Esophagus muscularis mucosa (tissue), 4 donors: ENCODE data around the gene ST3GAL6. TPM values are rescaled to one million over a fixed set of nuclear protein-coding genes. Genes with fewer than 3 reads are reported as not detected.

Source experiments
- DNase-seq: peaks from one replicate; pipeline ENCODE4 v3.0.0-alpha.2; 2017; ENCODE audit errors: extremely low spot score
- H3K27ac ChIP-seq, 4 donors: fragments of 200-600 bp; sonication (generic); replicated peaks in 1 of 4; 1 replicate in 3 of 4; 2 replicates in 1 of 4; pipeline ENCODE4 v1.5.1; 2016 to 2019; ENCODE audit warnings: mild to moderate bottlenecking in 1 of 4
- H3K27me3 ChIP-seq, 4 donors: fragments of 200-600 bp; sonication (generic); one replicate each; pipeline versions ENCODE4 v1.5.1 to v1.6.0; 2016 to 2019
- H3K36me3 ChIP-seq, 4 donors: fragments of 200-600 bp; sonication (generic); one replicate each; pipeline ENCODE4 v1.5.1; 2016 to 2019
- H3K4me1 ChIP-seq, 4 donors: fragments of 200-600 bp; sonication (generic); one replicate each; pipeline ENCODE4 v1.5.1; 2016 to 2019
- H3K4me3 ChIP-seq, 4 donors: fragments of 200-600 bp; sonication (generic); 1 replicate in 2 of 4; 2 replicates in 2 of 4; pipeline ENCODE4 v1.5.1; 2016 to 2019; ENCODE audit warnings: mild to moderate bottlenecking in 4 of 4, moderate library complexity in 1 of 4
- H3K9me3 ChIP-seq, 4 donors: fragments of 200-600 bp; sonication (generic); 1 replicate in 3 of 4; 2 replicates in 1 of 4; pipeline ENCODE4 v1.5.1; 2016 to 2019
- CTCF ChIP-seq, 3 experiments: fragments of 200-600 bp in 2 of 3; fragments of 450-650 bp in 1 of 3; sonication (generic) in 2 of 3; IDR thresholded peaks; one replicate each; pipeline ENCODE4 v1.5.1; 2017 to 2019; ENCODE audit warnings: antibody characterized with exemption in 3 of 3, mild to moderate bottlenecking in 2 of 3, moderate library complexity in 1 of 3
- EP300 ChIP-seq: sonication (generic); formaldehyde crosslinking; IDR thresholded peaks from one replicate; pipeline ENCODE4 v1.6.1; 2017; ENCODE audit warnings: antibody characterized with exemption
- POLR2A ChIP-seq: fragments of 450-650 bp; IDR thresholded peaks from one replicate; pipeline ENCODE4 v1.6.1; 2017; ENCODE audit warnings: antibody characterized with exemption, moderate library complexity, mild to moderate bottlenecking, low read depth
- POLR2AphosphoS5 ChIP-seq, 2 donors: sonication (generic); formaldehyde crosslinking; IDR thresholded peaks; one replicate each; pipeline ENCODE4 v1.6.1; 2017; ENCODE audit warnings: antibody characterized with exemption in 2 of 2
- WGBS: methylation state at CpG from one replicate; pipeline ENCODE4 v1.1.5; 2018; 5-methylcytosine and 5-hydroxymethylcytosine counted together
- intact Hi-C: fragments of 100-400 bp; cut with DNase I; formaldehyde crosslinking; loops from one replicate; pipeline ENCODE4 v1.15.1; 2023
- total RNA-seq, 4 donors: library from RNA; depleted of rRNA; stranded (reverse); fragments of >200 nt; gene quantifications; one replicate each; pipeline versions ENCODE4 v1.1.0 to v1.2.1, GENCODE V29; 2016

The ST3GAL6 gene
- total RNA-seq, 4 donors from 2014 or later = 3.3 to 10.8 (median 4.6) TPM

- WGBS = 94% methylated on average over 2 of the region's 2 CpGs
- intact Hi-C loops = loop anchor here (10.0 kb wide), 1 partner anchor 140 kb away; the partner anchor contains the start of gene CPOX
- no peak for DNase-seq
- TF ChIP-seq CTCF (IDR thresholded peaks at IDR 0.05) = no peak
- TF ChIP-seq EP300 = no peak
- TF ChIP-seq POLR2AphosphoS5 (IDR thresholded peaks at IDR 0.05) = no peak
- no peak for TF ChIP-seq POLR2A
- H3K36me3 ChIP-seq = no peaks in the 10 kb centered on the region
- no peaks in the 10 kb centered on the region for H3K9me3 ChIP-seq
- H3K4me3 ChIP-seq = no peak overlapping the region
- no peak overlapping the region for H3K27ac ChIP-seq
- peaks cover 17 to 33% (median 25%) of the 10 kb centered on the region in 4 donors for H3K4me1 ChIP-seq
- H3K27me3 ChIP-seq = no peaks in the 10 kb centered on the region
These were observed 27.8 kb upstream of the ST3GAL6 start for GRCh38 chr3:98735296-98735695.

- no peak for TF ChIP-seq EP300
- TF ChIP-seq POLR2A = no peak
- no peak for TF ChIP-seq CTCF (IDR thresholded peaks at IDR 0.05)
- no peak for TF ChIP-seq POLR2AphosphoS5 (IDR thresholded peaks at IDR 0.05)
- no peak for DNase-seq
These were observed 27.3 kb upstream of the ST3GAL6 start for GRCh38 chr3:98735761-98736269.

GRCh38 chr3:98737301-98737700 is 25.8 kb upstream of the ST3GAL6 start:
- H3K9me3 ChIP-seq = no peaks in the 10 kb centered on the region
- no peak overlapping the region for H3K4me3 ChIP-seq
- intact Hi-C loops = loop anchor here (10.0 kb wide), 1 partner anchor 142 kb away; the partner anchor contains the start of gene CPOX
- H3K36me3 ChIP-seq = no peaks in the 10 kb centered on the region
- no peaks in the 10 kb centered on the region for H3K27me3 ChIP-seq
- TF ChIP-seq EP300 (no peak), POLR2A (no peak), CTCF (IDR thresholded peaks at IDR 0.05) (no peak), POLR2AphosphoS5 (IDR thresholded peaks at IDR 0.05) (no peak)
- WGBS = 97% methylated on average over 5 of the region's 5 CpGs
- no peak for DNase-seq
- H3K27ac ChIP-seq = no peak overlapping the region
- H3K4me1 ChIP-seq = peaks cover 11 to 26% (median 22%) of the 10 kb centered on the region in 4 donors

More at GRCh38 chr3:98735761-98736269, 27.3 kb upstream of the ST3GAL6 start:
- no peaks in the 10 kb centered on the region for H3K27me3 ChIP-seq
- intact Hi-C loops = loop anchor here (10.0 kb wide), 1 partner anchor 141 kb away; the partner anchor contains the start of gene CPOX
- no peak overlapping the region for H3K27ac ChIP-seq
- peaks cover 17 to 33% (median 25%) of the 10 kb centered on the region in 4 donors for H3K4me1 ChIP-seq
- H3K9me3 ChIP-seq = no peaks in the 10 kb centered on the region
- no peak overlapping the region for H3K4me3 ChIP-seq
- H3K36me3 ChIP-seq = no peaks in the 10 kb centered on the region
- WGBS = 76% methylated on average over 1 of the region's 1 CpG

- Histone ChIP-seq H3K4me1 (peaks cover under 1 to 22% (median 9%) of the 10 kb centered on the region in 4 donors), H3K27me3 (no peaks in the 10 kb centered on the region), H3K27ac (no peak overlapping the region), H3K36me3 (no peaks in the 10 kb centered on the region), H3K9me3 (no peaks in the 10 kb centered on the region), H3K4me3 (no peak overlapping the region)
- no peak for TF ChIP-seq POLR2A
- TF ChIP-seq EP300 = no peak
- no peak for TF ChIP-seq POLR2AphosphoS5 (IDR thresholded peaks at IDR 0.05)
- TF ChIP-seq CTCF (IDR thresholded peaks at IDR 0.05) = no peak
- DNase-seq = no peak
- intact Hi-C loops = loop anchor here (10.0 kb wide), 1 partner anchor 144 kb away; the partner anchor contains the start of gene CPOX
These were observed 23.9 kb upstream of the ST3GAL6 start for GRCh38 chr3:98739266-98739665.

GRCh38 chr3:98740324-98740723 is 22.8 kb upstream of the ST3GAL6 start:
- 84% methylated on average over 4 of the region's 4 CpGs for WGBS
- intact Hi-C loops = no loop called here

More at GRCh38 chr3:98740324-98740723, 22.8 kb upstream of the ST3GAL6 start:
- H3K27ac ChIP-seq = no peak overlapping the region
- H3K27me3 ChIP-seq = no peaks in the 10 kb centered on the region
- peaks cover 0 to 16% (median 6%) of the 10 kb centered on the region in 4 donors for H3K4me1 ChIP-seq
- DNase-seq = no peak
- H3K36me3 ChIP-seq = no peaks in the 10 kb centered on the region
- H3K9me3 ChIP-seq = no peaks in the 10 kb centered on the region
- no peak overlapping the region for H3K4me3 ChIP-seq
- TF ChIP-seq POLR2AphosphoS5 (IDR thresholded peaks at IDR 0.05) (no peak), POLR2A (no peak), EP300 (no peak), CTCF (IDR thresholded peaks at IDR 0.05) (no peak)
